GM19463 (cell line): ENCODE data around the gene BLOC1S6.
"Not testable (repeated sequence)": the region's sequence is repeated elsewhere in the genome, so short reads cannot be mapped to it uniquely, and the experiment has no call there.

Experiments used
- ATAC-seq: cut with Tn5 transposase; IDR thresholded peaks from one replicate; pipeline ENCODE4 v1.9.1; 2021; ENCODE audit warnings: mild to moderate bottlenecking, moderate library complexity; ENCODE audit not compliant: unreplicated experiment

The BLOC1S6 gene

GRCh38 chr15:45637552-45638033, 50.4 kb downstream of the BLOC1S6 start:
- ATAC-seq, result peak; percentile 42

DNA sequence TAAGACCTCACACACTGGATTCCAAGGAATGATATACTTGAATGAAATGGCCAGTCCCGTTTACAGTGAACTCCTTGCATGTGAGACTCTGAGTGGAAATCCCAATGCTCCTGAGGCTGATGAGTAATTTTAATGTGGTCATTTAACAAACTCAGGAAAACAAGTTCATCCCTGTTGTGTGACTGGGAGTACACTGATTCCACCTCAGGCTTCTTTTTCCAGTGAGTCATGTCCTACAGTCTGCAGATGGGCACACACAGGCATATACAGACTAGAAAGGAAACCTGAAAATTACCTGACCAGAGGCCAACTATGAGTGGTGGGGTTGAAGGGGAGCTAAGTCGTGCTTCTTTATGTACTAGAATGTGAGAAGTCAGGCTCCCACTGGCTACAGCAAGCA, 53.4 kb downstream of the BLOC1S6 start:
- ATAC-seq, result no peak

DNA sequence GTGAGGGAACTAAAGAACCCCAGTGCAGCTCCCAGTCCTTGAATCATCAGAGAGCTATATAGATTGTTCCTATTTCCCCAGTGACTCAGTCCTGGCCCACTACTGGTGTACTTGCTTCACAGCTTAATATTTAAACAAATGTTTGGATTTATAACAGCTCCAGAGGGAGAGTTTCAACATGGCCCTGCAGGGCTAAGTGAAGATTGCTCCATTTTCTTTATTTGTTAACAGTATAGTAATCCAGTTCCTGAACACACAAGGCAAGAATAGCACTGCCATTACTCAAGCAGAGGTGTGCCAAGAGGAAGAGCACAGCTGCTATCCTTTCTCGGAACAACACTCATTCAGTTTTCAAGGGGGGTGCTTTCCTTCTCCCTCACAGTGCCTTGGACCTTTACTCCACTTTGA, 54.2 kb downstream of the BLOC1S6 start:
- ATAC-seq, result no peak

GRCh38 chr15:45641999-45642932, 55.1 kb downstream of the BLOC1S6 start:
- ATAC-seq, result no peak

DNA sequence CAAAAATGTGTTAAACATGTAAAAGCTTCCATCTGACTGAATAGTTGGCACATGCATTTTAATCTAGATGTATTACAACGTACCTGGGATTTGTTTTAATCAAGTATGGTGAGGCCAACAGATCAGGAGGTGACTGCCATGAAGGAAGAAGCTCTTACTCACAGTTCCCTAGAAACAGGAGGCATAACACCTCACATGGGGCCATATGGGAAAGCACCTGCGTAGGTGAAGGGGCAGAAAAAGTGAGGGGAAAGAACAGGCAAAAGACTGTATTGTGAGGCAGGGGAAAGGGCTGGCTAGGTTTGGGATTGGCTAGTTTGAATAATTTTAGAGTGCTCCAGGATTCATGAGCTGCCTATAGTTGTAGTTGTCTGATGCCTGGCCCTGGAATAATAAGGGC, 57.3 kb downstream of the BLOC1S6 start:
- ATAC-seq, result no peak

DNA sequence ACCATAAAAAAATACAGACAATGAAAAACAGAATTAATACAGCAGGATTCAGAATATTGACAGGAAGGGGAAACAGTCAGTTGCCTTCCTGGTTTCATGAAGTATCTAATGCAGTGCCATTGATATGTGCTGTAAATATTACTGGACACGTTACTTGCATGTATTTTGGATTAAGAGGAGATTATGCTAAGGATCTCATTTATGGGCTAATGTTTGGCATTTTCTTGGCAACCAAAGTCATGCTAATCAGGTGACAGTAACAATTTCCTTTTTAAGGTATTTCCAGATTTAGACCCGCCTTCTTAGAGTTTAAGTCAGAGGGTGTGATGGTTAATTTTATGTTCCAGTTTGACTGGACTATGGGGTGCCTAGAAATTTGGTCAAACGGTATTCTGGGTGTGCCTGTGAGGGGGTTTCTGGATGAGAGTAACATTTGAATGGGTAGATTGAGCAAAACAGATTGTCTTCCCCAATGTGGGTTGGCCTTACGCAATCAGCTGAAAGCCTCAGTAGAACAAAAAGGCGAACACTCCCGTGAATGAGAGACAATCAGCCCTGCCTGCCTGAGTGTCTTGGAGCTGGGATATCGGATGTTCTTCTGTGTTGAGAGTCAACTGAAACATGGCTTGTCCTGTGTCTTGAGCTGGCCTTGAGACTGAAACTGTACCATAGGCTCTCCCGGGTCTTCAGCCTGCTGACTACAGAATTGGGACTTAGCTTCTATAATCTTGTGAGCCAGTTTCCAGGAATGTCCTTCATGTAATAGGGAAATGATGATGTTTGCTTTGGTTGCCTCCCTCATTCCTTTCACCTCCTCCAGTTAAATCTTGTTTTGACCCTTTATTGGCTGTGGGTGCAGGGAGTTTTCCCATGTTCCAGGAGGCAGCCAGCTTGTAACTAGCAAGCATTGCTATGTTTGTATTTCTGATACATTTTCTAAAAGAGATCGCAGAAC, 58.1 kb downstream of the BLOC1S6 start:
- no peak for ATAC-seq

GRCh38 chr15:45646220-45646619, 59.0 kb downstream of the BLOC1S6 start:
- no peak for ATAC-seq

DNA sequence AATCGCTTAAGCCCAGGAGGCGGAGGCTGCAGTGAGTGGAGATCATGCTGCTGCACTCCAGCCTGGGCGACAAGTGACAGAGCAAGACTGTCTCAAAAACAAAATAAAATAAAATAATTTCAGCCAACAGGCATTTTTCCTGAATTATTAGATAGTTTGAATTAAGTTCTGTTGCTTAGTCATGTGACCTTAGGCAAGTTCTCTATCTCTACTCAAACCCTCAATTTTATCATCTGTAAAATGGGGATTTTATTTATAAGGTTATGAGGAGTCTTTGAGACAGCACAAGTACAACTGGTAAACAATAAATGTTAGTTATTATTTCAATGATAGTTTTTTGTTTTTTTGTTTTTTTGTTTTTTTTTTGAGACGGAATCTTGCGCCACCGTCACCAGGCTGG, 60.6 kb downstream of the BLOC1S6 start:
- no peak for ATAC-seq

DNA sequence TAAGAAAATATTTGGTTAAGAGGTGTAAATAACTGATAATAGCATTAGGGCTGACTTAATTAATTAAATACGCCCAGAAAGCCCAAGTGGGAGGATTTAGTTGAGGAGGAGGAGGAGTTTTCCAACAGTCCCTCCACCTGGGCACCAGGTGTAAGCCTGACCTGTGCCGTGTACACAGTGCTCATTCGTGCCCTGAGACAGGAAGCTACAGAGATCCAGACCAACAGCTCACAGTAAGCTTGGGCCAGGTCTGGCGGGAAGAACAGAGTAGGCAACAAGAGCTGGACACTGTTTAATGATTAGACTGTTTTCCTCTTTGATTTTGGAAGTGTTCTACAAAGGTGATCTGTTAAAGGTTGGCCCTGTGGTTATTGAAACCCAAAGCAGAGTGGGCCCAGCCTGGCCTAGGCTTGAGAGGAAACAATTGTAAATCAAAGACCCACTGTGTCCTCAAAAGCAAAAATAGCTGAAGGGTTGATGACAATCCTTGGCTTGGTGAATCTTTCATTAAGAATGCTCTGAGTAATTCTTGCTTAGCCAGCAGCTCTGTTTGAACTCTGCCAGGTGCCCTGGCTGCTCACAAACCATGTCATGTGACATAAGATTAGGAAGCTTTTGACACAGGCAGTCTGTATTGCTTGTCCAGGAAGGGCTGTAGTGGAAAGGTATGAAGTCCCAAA, 61.5 kb downstream of the BLOC1S6 start:
- ATAC-seq, result peak; percentile 37

- ATAC-seq, result not testable (repeated sequence)
These were observed 62.8 kb downstream of the BLOC1S6 start for GRCh38 chr15:45650007-45650406.

DNA sequence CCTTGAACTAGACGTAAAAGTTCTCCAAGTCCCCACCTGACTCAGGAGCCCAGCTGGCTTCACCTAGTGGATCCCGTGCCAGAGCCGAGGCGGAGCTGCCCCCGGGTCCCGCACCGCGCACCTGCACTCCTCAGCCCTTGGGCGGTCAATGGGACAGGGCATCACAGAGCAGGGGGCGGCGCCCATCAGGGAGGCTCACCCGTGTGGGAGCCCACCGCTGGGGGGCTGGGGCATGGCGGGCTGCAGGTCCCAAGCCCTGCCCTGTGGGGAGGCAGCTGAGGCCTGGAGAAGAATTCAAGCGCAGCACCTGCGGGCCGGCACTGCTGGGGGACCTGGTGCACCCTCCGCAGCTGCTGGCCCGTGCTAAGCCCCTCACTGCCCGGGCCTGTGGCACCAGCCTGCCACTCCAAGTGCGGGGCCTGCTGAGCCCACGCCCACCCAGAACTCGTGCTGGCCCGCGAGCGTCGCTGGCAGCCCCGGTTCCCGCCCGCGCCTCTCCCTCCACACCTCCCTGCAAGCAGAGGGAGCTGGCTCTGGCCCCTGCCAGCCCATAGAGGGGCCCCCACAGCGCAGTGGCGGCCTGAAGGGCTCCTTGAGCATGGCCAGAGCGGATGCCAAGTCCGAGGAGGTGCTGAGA, 63.8 kb downstream of the BLOC1S6 start:
- no peak for ATAC-seq

GRCh38 chr15:45653702-45654424, 66.7 kb downstream of the BLOC1S6 start:
- no peak for ATAC-seq

DNA sequence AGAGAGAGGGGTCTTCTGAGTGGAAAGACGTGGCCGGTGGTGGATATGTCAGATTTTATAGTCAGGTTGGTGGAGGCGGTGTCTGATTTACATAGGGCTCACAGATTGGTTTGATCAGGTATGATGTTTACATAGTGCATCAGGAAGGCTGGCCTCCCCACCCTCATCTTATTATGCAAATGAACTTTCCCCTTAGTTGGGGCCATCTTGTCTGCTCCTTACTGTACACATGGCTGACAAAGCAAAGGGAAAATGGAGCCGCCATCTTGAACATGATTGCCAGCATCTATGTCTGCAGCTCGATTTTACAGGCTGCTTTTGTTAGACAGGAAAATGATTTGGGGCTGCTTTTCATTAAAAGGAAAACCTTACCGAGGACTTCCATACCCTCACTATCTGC, 67.6 kb downstream of the BLOC1S6 start:
- no peak for ATAC-seq

DNA sequence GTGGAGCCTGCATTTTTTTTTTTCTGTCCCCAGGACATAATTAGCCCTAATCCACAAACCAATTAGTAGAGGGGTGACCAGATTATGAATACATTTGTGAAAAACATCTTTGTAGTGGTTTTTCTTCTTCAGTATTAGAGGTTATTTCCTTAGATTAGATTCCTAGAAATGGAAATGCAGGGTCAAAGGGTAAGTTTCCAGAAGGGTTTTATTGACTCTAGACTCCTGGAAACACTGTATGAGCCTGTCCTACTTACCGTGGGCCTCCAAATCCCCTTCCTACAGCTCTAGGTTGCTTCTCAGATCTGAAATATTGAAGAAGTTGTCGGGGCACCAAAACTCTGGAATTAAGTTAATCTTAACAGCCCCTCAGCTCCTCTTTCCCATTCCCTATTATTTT, 70.1 kb downstream of the BLOC1S6 start:
- no peak for ATAC-seq

- ATAC-seq, result no peak
These were observed 70.8 kb downstream of the BLOC1S6 start for GRCh38 chr15:45657764-45658545.
